H9 (cell line): ENCODE data around the gene SLMAP. TPM values are rescaled to one million over a fixed set of nuclear protein-coding genes. Genes with fewer than 3 reads are reported as not detected.

Experiments
- DNase-seq: peaks from one replicate; pipeline ENCODE4 v3.0.0-alpha.2; 2017
- H2AFZ ChIP-seq: one replicate; pipeline ENCODE4 v1.6.1; 2013; ENCODE audit warnings: mild to moderate bottlenecking, low read length, control low read depth, moderate library complexity
- H2AK5ac ChIP-seq: 2 replicates; pipeline ENCODE4 v1.6.1; 2013; ENCODE audit warnings: low read length, control low read depth, mixed read lengths; ENCODE audit not compliant: insufficient read length
- H2BK120ac ChIP-seq: one replicate; pipeline ENCODE4 v1.6.1; 2013; ENCODE audit warnings: low read depth, mild to moderate bottlenecking, low read length, control low read depth, inconsistent platforms; ENCODE audit not compliant: poor library complexity, severe bottlenecking
- H2BK12ac ChIP-seq: 2 replicates; pipeline ENCODE4 v1.6.1; 2013; ENCODE audit warnings: low read length, control low read depth, mixed read lengths, low read depth; ENCODE audit not compliant: insufficient read length
- H2BK15ac ChIP-seq: 2 replicates; pipeline ENCODE4 v1.6.1; 2013; ENCODE audit warnings: low read depth, low read length, control low read depth
- H2BK20ac ChIP-seq: one replicate; pipeline ENCODE4 v1.6.1; 2013; ENCODE audit warnings: low read depth, mild to moderate bottlenecking, low read length, control low read depth, inconsistent platforms; ENCODE audit not compliant: poor library complexity, severe bottlenecking
- H2BK5ac ChIP-seq: 2 replicates; pipeline ENCODE4 v1.6.1; 2013; ENCODE audit warnings: low read length, control low read depth, mixed read lengths; ENCODE audit not compliant: insufficient read length
- H3K14ac ChIP-seq: 2 replicates; pipeline ENCODE4 v1.6.1; 2013; ENCODE audit warnings: low read length, control low read depth; ENCODE audit not compliant: insufficient read depth
- H3K18ac ChIP-seq: 2 replicates; pipeline ENCODE4 v1.6.1; 2013; ENCODE audit warnings: low read depth, mild to moderate bottlenecking, mixed read lengths, low read length, control low read depth; ENCODE audit not compliant: insufficient read length
- H3K23ac ChIP-seq: 2 replicates; pipeline ENCODE4 v1.6.1; 2013; ENCODE audit warnings: low read length, control low read depth, mixed read lengths, low read depth; ENCODE audit not compliant: insufficient read length
- H3K23me2 ChIP-seq: 2 replicates; pipeline ENCODE4 v1.6.1; 2013; ENCODE audit warnings: low read depth, mild to moderate bottlenecking, mixed read lengths, low read length, control low read depth; ENCODE audit not compliant: insufficient read length, poor library complexity, severe bottlenecking
- H3K27ac ChIP-seq: 2 replicates; pipeline ENCODE4 v1.5.1; 2013; ENCODE audit warnings: low read length, control low read depth, mixed read lengths, low read depth; ENCODE audit not compliant: insufficient read length
- H3K27me3 ChIP-seq: 2 replicates; pipeline ENCODE4 v1.6.1; 2013; ENCODE audit warnings: low read length, control low read depth, inconsistent platforms; ENCODE audit not compliant: insufficient read depth
- H3K4ac ChIP-seq: 2 replicates; pipeline ENCODE4 v1.6.1; 2013; ENCODE audit warnings: low read depth, mild to moderate bottlenecking, control low read depth, inconsistent platforms, low read length, moderate library complexity
- H3K4me1 ChIP-seq: 2 replicates; pipeline ENCODE4 v1.6.1; 2013; ENCODE audit warnings: low read length, control low read depth, inconsistent platforms; ENCODE audit not compliant: insufficient read depth
- H3K4me2 ChIP-seq: 2 replicates; pipeline ENCODE4 v1.6.1; 2013; ENCODE audit warnings: low read length, control low read depth, mixed read lengths; ENCODE audit not compliant: insufficient read length, insufficient read depth
- H3K56ac ChIP-seq: 2 replicates; pipeline ENCODE4 v1.6.1; 2013; ENCODE audit warnings: low read depth, mild to moderate bottlenecking, mixed read lengths, low read length, control low read depth; ENCODE audit not compliant: insufficient read length
- H3K79me1 ChIP-seq: 2 replicates; pipeline ENCODE4 v1.6.1; 2013; ENCODE audit warnings: low read depth, mild to moderate bottlenecking, moderate library complexity, low read length, control low read depth, inconsistent platforms; ENCODE audit not compliant: insufficient read depth, poor library complexity, severe bottlenecking
- H3K79me2 ChIP-seq: 2 replicates; pipeline ENCODE4 v1.6.1; 2013; ENCODE audit warnings: low read length, control low read depth, inconsistent platforms; ENCODE audit not compliant: insufficient read depth
- H3K9ac ChIP-seq: 2 replicates; pipeline ENCODE4 v1.6.1; 2013; ENCODE audit warnings: low read length, control low read depth, mixed read lengths; ENCODE audit not compliant: insufficient read length; ENCODE audit errors: extremely low read depth
- H3K9me3 ChIP-seq: one replicate; pipeline ENCODE4 v1.6.1; 2013; ENCODE audit warnings: low read depth, low read length, inconsistent platforms; ENCODE audit not compliant: control insufficient read depth
- H3T11ph ChIP-seq: one replicate; pipeline ENCODE4 v1.6.1; 2013; ENCODE audit warnings: mild to moderate bottlenecking, low read length, control low read depth, inconsistent platforms
- H4K20me1 ChIP-seq: one replicate; pipeline ENCODE4 v1.6.1; 2013; ENCODE audit not compliant: control insufficient read depth, insufficient read length, insufficient read depth
- H4K5ac ChIP-seq: 2 replicates; pipeline ENCODE4 v1.6.1; 2013; ENCODE audit warnings: low read depth, mild to moderate bottlenecking, mixed read lengths, low read length, control low read depth; ENCODE audit not compliant: insufficient read length
- H4K8ac ChIP-seq: replicated peaks from 2 replicates; pipeline ENCODE4 v1.6.1; 2013; ENCODE audit warnings: low read length, control low read depth, mixed read lengths, low read depth; ENCODE audit not compliant: insufficient read length
- H4K91ac ChIP-seq: 2 replicates; pipeline ENCODE4 v1.6.1; 2013; ENCODE audit warnings: low read depth, mild to moderate bottlenecking, moderate library complexity, mixed read lengths, low read length, control low read depth; ENCODE audit not compliant: insufficient read length
- H3K27ac Mint-ChIP-seq, 3 experiments: 2 replicates in 2 of 3; 3 replicates in 1 of 3; pipeline ENCODE4 v1.8.0; 2020 to 2021; ENCODE audit warnings: mixed read lengths in 3 of 3, mild to moderate bottlenecking in 1 of 3, moderate library complexity in 1 of 3
- H3K27me3 Mint-ChIP-seq: 2 replicates; pipeline ENCODE4 v1.8.0; 2021; ENCODE audit warnings: low read depth, mild to moderate bottlenecking, moderate library complexity, mixed read lengths
- H3K36me3 Mint-ChIP-seq, 3 experiments: 2 replicates in 2 of 3; 3 replicates in 1 of 3; pipeline ENCODE4 v1.8.0; 2020 to 2021; ENCODE audit warnings: low read depth in 3 of 3, mixed read lengths in 3 of 3; ENCODE audit not compliant: insufficient read depth in 1 of 3
- H3K4me1 Mint-ChIP-seq, 2 experiments: 2 replicates each; pipeline ENCODE4 v1.8.0; 2020; ENCODE audit warnings: mixed read lengths in 2 of 2
- H3K4me3 Mint-ChIP-seq, 2 experiments: 2 replicates in 1 of 2; 3 replicates in 1 of 2; pipeline ENCODE4 v1.8.0; 2020 to 2021; ENCODE audit warnings: mild to moderate bottlenecking in 2 of 2, mixed read lengths in 2 of 2, moderate library complexity in 1 of 2
- H3K9me3 Mint-ChIP-seq, 2 experiments: 2 replicates in 1 of 2; 3 replicates in 1 of 2; pipeline ENCODE4 v1.8.0; 2020; ENCODE audit warnings: mild to moderate bottlenecking in 2 of 2, mixed read lengths in 2 of 2, moderate library complexity in 1 of 2
- WGBS: extraction: QIAGEN DNeasy Blood & Tissue Kit; methylation state at CpG from one replicate; pipeline ENCODE4 v1.1.7; 2013; ENCODE audit warnings: missing lambda C conversion rate, low lambda C conversion rate, mixed read lengths; ENCODE audit not compliant: insufficient read length; ENCODE audit errors: extremely low coverage; 5-methylcytosine and 5-hydroxymethylcytosine counted together
- total RNA-seq: library from RNA; stranded (reverse); gene quantifications from 2 replicates; pipeline ENCODE4 v1.2.1, GENCODE V29; 2021
- TF ChIP-seq, protein P1 (sequence below): fragments of 200-600 bp; sonication (generic); conservative IDR thresholded peaks from 3 replicates; pipeline ENCODE4 v1.8.0; 2021; ENCODE audit warnings: antibody characterized with exemption, mild to moderate bottlenecking

The SLMAP gene
- total RNA-seq, 1 experiment from 2014 or later = 65.1 TPM

DNA sequence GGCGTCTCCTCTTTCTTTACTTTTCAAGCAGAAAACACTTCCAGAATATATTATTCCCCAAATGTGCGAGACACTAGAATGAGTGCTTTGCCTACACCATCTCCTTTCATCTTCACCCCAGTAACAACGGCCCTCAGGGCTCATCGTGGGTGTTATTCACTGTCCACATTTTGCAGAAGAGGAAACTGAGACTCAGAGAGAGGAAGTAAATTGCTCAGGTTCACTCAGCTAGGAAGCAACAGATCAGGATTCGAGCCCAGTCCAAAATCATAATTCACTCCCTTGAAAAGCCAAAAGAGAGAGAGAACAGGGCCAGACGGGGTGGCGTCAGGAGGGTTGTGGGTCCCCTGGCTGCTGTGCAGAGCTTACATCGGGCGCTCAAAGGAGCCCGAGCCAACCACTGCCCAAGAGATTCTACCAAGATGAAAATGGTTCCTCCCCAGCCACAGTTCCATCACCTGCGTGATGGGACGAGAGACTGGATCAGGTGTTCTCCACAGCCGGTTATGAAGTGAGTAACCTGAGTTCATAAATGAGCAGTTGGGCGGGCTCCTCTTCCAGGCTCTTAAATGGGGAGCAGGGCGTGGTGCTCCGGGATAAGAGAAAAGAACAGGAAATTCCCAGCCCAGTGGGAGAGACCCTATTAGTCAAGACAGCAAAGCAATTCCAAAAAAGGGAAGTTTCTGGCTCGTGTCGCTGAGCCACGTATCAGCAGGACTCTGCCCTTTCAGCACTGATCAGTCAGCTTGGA lies 203.5 kb downstream of the SLMAP start:
- Histone ChIP-seq H3K23ac (no peak overlapping the region), H2AFZ (no peak overlapping the region), H2AK5ac (no peak overlapping the region), H3K14ac (no peak overlapping the region), H3K9ac (no peak overlapping the region), H3K4ac (no peak overlapping the region), H3K79me2 (no peaks in the 10 kb centered on the region), H2BK20ac (no peak overlapping the region), H4K20me1 (no peaks in the 10 kb centered on the region), H2BK12ac (no peak overlapping the region), H3T11ph (no peak overlapping the region), H2BK15ac (no peak overlapping the region), H3K23me2 (no peaks in the 10 kb centered on the region), H4K5ac (no peak overlapping the region), H2BK120ac (no peak overlapping the region), H3K18ac (no peak overlapping the region), H4K91ac (no peak overlapping the region), H4K8ac (no peak overlapping the region), H3K27ac (no peak overlapping the region), H3K9me3 (no peaks in the 10 kb centered on the region), H3K79me1 (no peaks in the 10 kb centered on the region), H3K4me1 (peaks cover 6% of the 10 kb centered on the region; the same call in 1 of the 2 replicates), H2BK5ac (no peak overlapping the region), H3K27me3 (no peaks in the 10 kb centered on the region), H3K56ac (no peak overlapping the region), H3K4me2 (no peak overlapping the region)
- H3K9me3 Mint-ChIP-seq = no peaks in the 10 kb centered on the region
- H3K4me1 Mint-ChIP-seq = peaks cover 8 to 16% of the 10 kb centered on the region in 2 experiments
- TF ChIP-seq, protein P1, sequence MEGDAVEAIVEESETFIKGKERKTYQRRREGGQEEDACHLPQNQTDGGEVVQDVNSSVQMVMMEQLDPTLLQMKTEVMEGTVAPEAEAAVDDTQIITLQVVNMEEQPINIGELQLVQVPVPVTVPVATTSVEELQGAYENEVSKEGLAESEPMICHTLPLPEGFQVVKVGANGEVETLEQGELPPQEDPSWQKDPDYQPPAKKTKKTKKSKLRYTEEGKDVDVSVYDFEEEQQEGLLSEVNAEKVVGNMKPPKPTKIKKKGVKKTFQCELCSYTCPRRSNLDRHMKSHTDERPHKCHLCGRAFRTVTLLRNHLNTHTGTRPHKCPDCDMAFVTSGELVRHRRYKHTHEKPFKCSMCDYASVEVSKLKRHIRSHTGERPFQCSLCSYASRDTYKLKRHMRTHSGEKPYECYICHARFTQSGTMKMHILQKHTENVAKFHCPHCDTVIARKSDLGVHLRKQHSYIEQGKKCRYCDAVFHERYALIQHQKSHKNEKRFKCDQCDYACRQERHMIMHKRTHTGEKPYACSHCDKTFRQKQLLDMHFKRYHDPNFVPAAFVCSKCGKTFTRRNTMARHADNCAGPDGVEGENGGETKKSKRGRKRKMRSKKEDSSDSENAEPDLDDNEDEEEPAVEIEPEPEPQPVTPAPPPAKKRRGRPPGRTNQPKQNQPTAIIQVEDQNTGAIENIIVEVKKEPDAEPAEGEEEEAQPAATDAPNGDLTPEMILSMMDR = no peak
- no peak overlapping the region for H3K4me3 Mint-ChIP-seq
- H3K27ac Mint-ChIP-seq = no peak overlapping the region; a peak in 1 of 7 replicates
- H3K36me3 Mint-ChIP-seq = no peaks in the 10 kb centered on the region; a peak in 1 of 7 replicates
- no peak for DNase-seq
- H3K27me3 Mint-ChIP-seq = no peaks in the 10 kb centered on the region
- WGBS = no CpG with 5 or more reads among the region's 19 CpGs
